ENCODE data around the gene ARHGAP28.

The ARHGAP28 gene

GRCh38 chr18:6950641-6951040 lies 221.1 kb downstream of the ARHGAP28 start:
- no peak for TF ChIP-seq CTCF (IDR thresholded peaks at IDR 0.05; ENCODE audit: low read depth, low read length)
- DNase-seq (ENCODE audit: low read depth in 2 of 2): no peak
- no peak overlapping the region for H3K4me3 ChIP-seq (replicated peaks in 1 of 2; ENCODE audit: low read depth in 2 of 2, low read length in 2 of 2)

DNA sequence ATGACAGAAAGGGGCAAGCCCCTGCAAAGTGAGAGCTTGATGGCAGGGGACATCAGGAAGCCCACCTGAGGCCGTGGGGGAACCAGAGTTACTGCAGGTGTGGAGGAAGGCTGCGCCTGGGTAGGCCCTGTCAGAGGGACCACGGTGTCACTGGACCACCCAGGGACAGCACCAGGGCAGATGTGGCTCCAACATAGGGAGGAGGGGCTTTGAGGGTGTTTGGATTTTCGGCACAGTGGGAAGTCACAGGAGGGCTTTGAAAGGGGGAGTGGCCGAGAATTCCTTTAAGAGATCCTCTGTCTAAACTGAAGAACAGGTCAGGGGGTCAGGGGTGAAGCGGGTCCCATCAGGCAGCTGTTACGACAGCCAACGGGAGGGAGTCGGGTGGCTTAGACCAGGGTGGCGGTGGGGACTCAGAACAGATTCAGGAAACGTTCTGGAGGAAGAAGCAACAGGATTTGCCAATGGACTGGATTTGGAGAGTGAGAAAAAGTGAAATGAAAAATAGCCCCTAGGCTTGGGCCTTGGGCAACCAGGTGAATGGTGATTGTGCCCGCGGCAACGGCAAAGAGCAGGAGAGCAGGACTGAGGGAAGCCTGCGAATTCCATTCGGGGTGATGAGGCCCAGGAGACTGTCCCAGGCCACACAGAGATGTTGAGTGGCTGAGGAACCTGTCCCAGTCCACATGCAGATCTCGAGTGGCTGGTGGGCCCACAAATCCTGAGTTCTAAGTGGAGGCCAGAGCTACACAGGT lies 222.0 kb downstream of the ARHGAP28 start:
- no peak overlapping the region for H3K4me3 ChIP-seq (replicated peaks in 1 of 2; ENCODE audit: low read depth in 2 of 2, low read length in 2 of 2)
- DNase-seq (ENCODE audit: low read depth in 2 of 2): no peak
- TF ChIP-seq CTCF (IDR thresholded peaks at IDR 0.05; ENCODE audit: low read depth, low read length): no peak

DNA sequence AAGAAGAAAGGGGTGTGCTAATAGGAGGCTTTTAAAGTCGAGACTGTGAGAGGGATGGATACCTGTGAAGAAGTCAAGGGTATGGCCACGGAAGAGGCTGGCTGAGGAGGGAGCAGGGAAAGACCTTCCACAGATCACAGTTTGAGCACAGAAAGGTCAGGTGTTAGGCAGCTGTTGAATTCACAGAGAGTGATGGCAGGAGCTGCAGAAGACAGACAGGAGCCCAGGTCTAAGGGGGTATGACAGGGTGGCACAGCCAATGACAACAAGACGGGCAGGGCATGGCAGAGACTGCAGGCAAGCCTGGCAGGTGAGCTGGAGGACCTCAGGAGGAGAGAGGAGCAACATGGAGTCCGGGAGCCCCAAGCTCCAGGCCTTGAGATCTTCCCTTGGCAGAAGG lies 225.0 kb downstream of the ARHGAP28 start:
- TF ChIP-seq CTCF (IDR thresholded peaks at IDR 0.05; ENCODE audit: low read depth, low read length): no peak
- no peak for DNase-seq (ENCODE audit: low read depth in 2 of 2)
- no peak overlapping the region for H3K4me3 ChIP-seq (replicated peaks in 1 of 2; ENCODE audit: low read depth in 2 of 2, low read length in 2 of 2)

- DNase-seq (ENCODE audit: low read depth in 2 of 2): no peak
- TF ChIP-seq CTCF (IDR thresholded peaks at IDR 0.05; ENCODE audit: low read depth, low read length): no peak
- H3K4me3 ChIP-seq (replicated peaks in 1 of 2; ENCODE audit: low read depth in 2 of 2, low read length in 2 of 2): no peak overlapping the region
Observed at GRCh38 chr18:6955304-6955703, 225.8 kb downstream of the ARHGAP28 start.

- H3K4me3 ChIP-seq (replicated peaks in 1 of 2; ENCODE audit: low read depth in 2 of 2, low read length in 2 of 2): no peak overlapping the region
- no peak for DNase-seq (ENCODE audit: low read depth in 2 of 2)
- no peak for TF ChIP-seq CTCF (IDR thresholded peaks at IDR 0.05; ENCODE audit: low read depth, low read length)
Observed at GRCh38 chr18:6956495-6956894, 227.0 kb downstream of the ARHGAP28 start.

- DNase-seq (ENCODE audit: low read depth in 2 of 2): no peak
- TF ChIP-seq CTCF (IDR thresholded peaks at IDR 0.05; ENCODE audit: low read depth, low read length): no peak
- no peak overlapping the region for H3K4me3 ChIP-seq (replicated peaks in 1 of 2; ENCODE audit: low read depth in 2 of 2, low read length in 2 of 2)
Observed at GRCh38 chr18:6956999-6957398, 227.5 kb downstream of the ARHGAP28 start.

- peak in 1 of 2 donors; percentile 7 for DNase-seq (ENCODE audit: low read depth in 2 of 2)
- no peak for TF ChIP-seq CTCF (IDR thresholded peaks at IDR 0.05; ENCODE audit: low read depth, low read length)
- no peak overlapping the region for H3K4me3 ChIP-seq (replicated peaks in 1 of 2; ENCODE audit: low read depth in 2 of 2, low read length in 2 of 2)
Observed at GRCh38 chr18:6959110-6959509, 229.6 kb downstream of the ARHGAP28 start.

All from cardiac fibroblast (primary cell).